GM13977 (cell line): Measurements from ENCODE around the gene OPCML.

Experiments used
- DNase-seq: peaks from one replicate; pipeline ENCODE4 v3.0.0; 2012; ENCODE audit warnings: low spot score
- in situ Hi-C: fragments of 300-500 bp; cut with MboI; formaldehyde crosslinking; loops from one replicate; pipeline ENCODE4 v1.12.0; 2022; ENCODE audit warnings: low sequenced_read_pairs, low pct_unique_long_range_greater_than_20kb, mixed read lengths, inconsistent platforms; ENCODE audit not compliant: unreplicated experiment
- TF ChIP-seq, protein P1 (sequence below): IDR thresholded peaks from 2 replicates; pipeline ENCODE4 v1.5.1; 2012; ENCODE audit warnings: mild to moderate bottlenecking, control low read depth; ENCODE audit not compliant: insufficient read depth; ENCODE audit errors: extremely low read depth, missing control alignments

Gene OPCML

DNA sequence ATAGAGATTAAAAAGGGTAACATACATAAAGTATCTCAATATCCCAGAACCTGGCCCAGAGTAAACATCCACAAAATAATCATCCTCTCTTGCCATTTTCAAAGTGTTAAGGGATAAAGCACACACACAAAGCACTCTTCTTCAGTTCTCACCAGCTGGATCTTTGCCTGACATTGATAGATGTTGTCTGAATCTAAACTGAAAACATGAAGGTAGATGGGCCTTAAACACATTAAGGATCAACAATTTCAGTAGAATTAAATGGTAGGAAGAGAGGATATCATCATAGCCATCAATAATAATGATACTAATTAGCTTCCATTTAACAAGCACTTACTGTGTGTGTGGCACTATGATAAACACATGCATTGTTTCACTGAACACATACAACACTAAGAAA lies 261.1 kb downstream of the OPCML start:
- in situ Hi-C loops, result no loop called here
- TF ChIP-seq, protein P1, sequence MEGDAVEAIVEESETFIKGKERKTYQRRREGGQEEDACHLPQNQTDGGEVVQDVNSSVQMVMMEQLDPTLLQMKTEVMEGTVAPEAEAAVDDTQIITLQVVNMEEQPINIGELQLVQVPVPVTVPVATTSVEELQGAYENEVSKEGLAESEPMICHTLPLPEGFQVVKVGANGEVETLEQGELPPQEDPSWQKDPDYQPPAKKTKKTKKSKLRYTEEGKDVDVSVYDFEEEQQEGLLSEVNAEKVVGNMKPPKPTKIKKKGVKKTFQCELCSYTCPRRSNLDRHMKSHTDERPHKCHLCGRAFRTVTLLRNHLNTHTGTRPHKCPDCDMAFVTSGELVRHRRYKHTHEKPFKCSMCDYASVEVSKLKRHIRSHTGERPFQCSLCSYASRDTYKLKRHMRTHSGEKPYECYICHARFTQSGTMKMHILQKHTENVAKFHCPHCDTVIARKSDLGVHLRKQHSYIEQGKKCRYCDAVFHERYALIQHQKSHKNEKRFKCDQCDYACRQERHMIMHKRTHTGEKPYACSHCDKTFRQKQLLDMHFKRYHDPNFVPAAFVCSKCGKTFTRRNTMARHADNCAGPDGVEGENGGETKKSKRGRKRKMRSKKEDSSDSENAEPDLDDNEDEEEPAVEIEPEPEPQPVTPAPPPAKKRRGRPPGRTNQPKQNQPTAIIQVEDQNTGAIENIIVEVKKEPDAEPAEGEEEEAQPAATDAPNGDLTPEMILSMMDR, result no peak

DNA sequence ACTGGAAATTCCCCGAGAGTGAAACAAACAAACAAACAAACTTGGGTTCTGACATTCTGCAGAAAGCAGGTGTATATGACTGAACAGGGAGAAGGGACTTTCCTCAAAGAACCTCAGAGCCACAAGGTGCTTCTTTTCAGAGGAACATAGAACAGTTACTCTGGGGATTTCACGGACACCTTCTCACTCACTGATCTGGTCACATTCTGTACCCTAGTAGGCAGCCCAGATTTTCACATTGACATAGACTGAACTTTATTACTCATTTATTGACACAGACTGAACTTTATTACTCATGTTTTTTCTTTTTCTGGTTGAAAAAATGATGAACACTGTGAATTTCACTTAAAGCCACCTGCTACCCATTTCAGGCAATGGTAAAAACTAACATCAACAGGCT lies 263.0 kb downstream of the OPCML start:
- peak; percentile 67 for DNase-seq
- in situ Hi-C loops, result no loop called here
- TF ChIP-seq, protein P1, result no peak

More for the DNA sequence above, 261.1 kb downstream of the OPCML start:
- no peak for DNase-seq

GRCh38 chr11:133266986-133267385 lies 265.3 kb downstream of the OPCML start:
- in situ Hi-C loops, result no loop called here
- no peak for DNase-seq
- TF ChIP-seq, protein P1, result no peak

DNA sequence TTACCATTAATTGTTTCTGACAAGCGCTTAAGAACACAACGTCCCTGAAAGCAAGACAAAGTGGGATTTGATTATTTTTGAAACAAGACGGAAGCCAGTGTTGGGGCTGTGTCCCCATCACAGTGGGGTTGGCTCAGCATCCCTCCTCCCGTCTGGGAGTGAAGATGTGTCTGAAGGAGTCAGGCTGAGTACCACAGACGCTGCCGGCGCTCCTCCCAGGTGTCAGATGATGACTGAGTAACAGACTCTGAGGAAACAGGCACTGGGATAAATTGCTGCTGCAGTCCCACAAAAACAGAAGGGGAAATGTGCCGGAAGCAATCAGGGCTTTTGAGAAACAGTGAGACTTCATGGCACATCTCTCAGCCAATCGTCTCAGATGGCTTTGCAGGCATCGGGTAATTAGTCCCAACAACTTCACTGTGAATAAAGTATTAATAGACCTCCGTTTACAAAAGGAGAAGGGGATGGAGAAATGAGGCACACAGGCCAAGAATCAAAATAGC lies 266.7 kb downstream of the OPCML start:
- TF ChIP-seq, protein P1, result no peak
- no peak for DNase-seq
- in situ Hi-C loops, result no loop called here

GRCh38 chr11:133263332-133263731 lies 269.0 kb downstream of the OPCML start:
- TF ChIP-seq, protein P1, result no peak
- no peak for DNase-seq
- in situ Hi-C loops, result no loop called here

DNA sequence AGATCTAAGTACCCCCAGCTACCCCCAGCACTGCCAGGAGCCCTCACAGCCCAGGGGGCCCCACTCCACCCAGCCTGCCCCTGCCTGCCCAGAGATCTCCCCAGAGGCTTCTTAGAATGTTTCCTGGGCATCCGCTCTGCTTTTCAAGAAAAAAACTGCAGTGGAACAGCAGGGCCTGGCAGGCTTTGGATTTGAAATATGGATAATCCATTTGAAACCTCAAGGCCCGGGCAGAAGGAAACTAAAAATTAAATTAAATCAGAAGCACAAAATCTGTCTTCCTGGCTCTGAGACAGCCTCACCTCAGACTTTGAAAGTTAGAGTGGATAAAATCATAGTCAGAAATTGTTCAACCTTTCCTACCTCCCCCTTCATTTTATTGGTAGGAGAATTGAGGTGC lies 273.6 kb downstream of the OPCML start:
- in situ Hi-C loops, result no loop called here
- TF ChIP-seq, protein P1, result no peak

DNA sequence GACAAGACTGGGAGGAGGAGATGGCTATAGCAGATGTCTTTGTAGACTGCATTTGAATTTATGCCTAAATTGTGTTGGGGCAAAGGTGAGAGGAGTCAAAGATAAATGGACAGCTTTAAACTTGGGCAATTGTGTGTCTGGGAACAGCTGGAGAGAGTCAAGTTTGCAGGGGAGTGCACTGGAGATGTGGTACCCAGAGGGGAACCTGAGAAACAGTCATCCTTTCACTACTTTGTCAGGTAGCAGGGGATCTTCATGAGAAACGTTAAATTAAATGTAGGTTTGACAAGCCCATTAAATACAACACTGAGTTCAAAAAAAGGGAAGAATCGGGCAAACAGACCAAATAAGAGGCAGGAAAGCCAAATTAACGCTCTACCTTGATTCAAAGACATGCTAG lies 277.7 kb downstream of the OPCML start:
- no peak for DNase-seq
- in situ Hi-C loops, result no loop called here

More for the DNA sequence above, 273.6 kb downstream of the OPCML start:
- no peak for DNase-seq

More for the DNA sequence above, 277.7 kb downstream of the OPCML start:
- TF ChIP-seq, protein P1, result no peak
